ENCODE measurements around the gene NR2C2.

NR2C2 gene

DNA sequence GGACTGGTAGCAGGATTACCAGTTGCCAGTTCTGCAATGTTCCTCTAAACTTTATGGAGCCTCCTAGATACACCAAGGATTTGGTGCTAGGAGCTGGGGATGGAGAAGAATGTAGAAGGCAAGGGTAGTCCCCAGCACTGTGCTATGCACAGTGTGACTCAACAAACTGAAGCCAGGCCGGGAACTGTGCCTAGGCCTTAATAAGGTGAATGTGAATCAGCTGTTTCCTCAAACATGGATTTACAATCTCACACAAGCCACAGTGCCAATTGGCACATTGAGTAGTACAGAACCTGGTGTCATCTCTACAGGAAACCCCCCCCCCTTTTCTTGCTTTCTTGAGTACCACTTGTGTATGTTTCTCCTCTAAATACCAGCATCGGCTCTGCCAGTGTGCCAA lies 85.3 kb downstream of the NR2C2 start:
- no peak for DNase-seq

DNA sequence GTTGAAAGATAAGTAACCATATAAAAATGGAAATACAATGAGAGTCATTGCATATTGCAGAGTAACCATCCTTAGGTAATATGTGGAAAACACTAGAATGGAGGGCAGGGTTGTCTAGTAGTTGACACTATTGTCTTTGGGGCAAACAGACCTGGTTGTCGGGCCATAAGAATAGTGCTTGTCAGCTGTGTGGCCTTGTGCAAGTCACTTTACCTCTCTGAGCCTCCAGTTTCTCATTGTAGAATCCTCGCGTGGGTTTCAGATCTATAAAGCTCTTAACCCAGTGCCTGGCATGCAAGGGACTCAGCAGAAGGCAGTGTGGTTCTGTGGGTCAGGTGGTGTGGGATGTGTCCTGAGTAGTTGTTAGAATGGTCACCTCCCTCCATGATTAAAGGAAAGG lies 85.7 kb downstream of the NR2C2 start:
- no peak for DNase-seq

DNA sequence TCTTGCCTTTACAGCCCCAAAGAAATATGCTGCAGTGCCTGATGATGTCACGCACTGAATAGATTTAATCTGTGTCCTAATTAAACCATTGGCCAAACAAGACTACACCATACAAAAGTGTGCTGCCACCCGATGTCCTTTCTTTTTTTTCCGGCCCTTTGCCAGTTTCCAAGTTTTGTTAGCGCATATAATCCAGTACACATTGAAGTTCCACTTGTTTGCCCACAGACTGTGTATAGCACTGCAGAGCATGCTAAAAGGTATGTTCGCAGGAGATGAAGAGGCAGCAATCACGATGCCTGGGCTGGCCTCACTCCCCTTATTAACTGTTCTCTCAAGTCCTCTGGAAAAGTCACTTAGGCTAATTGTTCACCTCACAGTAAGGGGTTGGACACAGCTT lies 90.9 kb downstream of the NR2C2 start:
- no peak for DNase-seq

DNA sequence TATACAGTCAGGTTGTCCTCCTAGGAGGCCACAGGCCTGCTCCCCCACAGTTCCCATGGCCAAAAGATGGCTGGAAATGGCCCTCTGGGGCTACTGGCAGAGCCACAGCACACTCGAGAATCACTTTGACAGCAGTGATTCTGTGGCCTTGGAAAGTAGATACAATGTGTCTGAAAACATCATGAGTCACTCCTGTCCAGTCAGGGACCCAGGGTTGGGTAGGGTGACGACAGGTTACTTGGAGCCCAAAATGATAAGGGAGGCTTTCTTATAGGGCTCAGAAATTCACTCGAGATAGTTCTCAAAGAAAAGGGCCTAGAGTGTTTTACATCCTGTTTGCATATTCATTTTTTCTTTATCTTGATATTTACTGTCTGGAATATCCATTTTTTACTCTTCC lies 93.5 kb downstream of the NR2C2 start:
- DNase-seq: no peak

DNA sequence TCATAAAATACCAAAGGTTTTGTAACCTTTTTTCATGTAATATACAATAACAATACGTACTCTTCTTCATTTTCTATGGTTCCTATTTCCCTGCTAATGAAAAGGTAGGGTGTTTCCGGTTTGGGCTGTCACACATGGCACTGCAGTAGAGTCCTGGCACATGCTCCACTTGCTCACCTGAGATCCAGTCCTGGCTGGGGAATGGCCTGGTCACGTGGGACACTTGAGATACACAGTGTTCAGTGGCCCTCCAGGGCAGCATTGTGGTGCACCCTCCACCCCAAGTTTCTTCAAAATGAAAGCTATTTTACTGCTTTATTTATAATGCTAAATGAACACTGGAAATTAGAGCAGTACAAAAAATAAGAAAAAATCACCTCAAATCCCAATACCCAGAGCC lies 94.6 kb downstream of the NR2C2 start:
- no peak for DNase-seq

DNA sequence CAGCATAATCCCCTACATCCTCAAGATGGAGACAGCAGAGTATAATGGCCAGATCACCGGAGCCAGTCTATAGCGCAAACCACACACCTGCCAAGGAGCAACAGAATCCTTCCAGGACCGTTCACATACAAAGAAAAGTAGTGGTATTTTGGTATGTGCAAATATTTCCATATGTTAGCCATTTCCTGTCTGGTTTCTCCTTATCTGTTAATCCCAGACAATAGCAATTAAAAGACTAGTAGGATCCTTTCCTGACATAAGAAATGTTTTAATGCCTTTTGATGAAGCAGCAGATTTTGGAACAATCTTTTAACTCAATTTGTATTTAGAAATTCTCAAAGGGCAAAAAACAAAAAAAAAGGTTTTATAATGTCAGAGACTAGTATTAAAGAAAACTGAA lies 95.6 kb downstream of the NR2C2 start:
- DNase-seq: no peak

DNA sequence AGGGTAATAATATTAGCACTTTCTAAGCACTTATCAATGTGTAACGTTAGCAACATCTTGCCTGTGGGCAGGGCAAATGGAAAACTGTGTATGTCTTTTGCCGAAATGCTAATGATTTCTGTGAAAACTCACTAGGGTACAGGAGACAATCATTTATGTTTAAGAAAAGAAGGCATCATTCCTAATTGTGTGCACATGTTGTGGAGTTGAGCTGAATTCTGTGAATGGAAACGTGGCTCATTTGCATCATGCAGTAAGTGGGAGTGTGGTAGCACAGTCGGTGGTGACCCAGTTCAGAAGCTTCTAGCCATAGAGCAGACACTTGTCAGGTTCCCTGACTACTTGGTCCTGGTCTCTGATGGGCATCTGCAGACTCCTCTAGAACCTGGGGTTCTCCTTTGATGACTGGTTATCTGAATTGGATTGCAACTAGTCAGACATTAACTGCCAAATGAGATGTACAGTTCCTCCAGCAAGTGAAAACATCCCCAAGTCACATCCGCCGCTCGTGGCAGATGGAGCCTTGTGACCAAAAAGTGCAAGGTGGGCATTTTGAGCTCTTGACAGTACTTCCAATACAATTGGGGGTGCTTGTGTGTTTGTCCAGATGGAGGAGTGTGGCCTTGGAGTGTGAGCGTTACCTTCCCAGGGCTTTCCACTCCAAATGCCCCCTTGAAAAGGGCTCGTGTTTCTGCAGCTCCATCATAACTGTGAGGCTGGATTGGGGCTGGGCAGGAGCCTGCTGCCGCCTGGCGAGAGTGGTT lies 96.2 kb downstream of the NR2C2 start:
- no peak for DNase-seq

DNA sequence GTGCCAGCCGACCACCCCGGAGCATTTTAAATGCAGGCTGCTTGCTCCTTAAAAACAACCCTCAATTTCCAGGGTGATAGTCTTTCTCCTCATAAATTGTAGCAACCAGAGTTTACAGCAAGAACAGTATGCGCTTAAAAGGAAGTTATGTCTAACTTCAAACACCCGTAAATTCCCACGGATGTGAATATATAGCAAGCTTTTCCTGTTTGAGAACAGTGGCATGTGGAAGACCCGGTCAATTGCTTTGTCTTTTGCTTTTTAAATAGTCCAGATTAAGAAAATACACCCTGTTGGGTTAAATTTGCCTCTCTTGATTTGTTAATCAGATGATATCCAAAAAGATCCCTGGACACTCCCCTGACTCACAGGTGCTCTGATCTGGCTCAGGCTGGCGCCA lies 96.9 kb downstream of the NR2C2 start:
- DNase-seq: no peak

DNA sequence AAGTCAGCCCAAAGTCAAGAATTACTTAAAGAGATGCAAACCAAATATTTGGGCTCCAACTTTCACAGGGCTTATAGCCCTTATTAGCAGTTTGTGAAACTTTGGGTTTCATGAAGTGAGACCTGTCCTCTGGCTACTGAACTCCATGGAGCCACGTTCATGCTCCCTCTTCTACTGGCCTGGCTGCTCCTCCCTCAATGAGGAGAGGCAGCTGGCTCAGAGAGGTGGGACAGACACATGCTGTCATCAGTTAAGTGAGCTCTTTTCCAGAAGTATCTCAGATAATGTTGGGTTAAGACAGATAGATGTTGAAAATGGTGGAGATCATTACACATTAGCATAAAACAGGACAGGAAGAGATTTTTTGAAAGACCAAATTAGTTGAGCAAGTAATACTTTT lies 98.3 kb downstream of the NR2C2 start:
- DNase-seq: no peak

DNA sequence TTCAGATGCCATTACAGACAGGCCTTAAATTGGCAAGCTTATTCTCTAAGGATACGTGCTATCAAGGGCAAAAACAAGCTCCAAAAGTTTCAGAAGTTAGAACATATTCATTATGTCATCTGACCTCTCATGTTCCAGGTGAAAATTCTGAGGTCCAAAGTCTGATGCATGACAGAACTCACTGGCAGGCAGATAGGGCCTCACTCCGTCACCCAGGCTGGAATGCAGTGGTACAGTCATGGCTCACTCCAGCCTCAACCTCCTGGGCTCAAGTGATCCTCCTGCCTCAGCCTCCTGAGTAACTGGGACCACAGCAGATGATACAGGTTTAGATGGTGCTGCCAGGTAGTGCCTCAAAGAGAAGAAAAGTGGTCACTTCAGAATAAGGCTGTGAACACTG lies 102.2 kb downstream of the NR2C2 start:
- DNase-seq: no peak

DNA sequence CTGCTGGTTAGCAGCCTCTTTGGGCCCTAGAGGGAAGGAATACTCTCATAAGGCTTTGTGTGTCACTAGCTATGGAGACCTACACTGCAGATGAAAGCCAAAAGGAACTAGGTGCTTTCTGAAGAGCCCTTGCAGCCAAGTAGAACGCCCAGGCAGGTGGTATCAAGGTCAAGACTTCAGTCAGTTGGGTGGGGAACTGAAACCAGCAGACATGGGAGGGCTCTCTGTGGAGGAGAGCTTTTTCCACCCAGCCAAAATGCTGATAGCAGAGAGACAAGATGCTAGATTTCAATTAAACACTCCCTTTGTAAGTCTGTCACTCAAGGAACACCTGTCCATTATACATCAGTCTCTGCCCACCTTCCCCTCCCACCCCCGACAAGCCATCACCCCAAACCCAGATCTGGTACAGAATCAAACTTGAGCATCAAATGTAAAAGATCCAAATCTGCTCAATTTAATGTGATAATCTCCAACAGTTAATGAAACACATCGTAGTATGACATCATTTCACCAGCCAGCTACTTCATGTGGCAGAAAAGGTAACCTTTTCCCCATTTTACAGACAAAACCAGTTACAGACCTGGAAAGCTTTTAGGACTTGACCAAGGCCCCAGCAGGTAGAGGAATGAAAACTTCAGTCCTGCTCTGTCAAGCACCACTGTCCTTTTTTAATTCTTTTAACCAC lies 103.2 kb downstream of the NR2C2 start:
- DNase-seq: no peak

DNA sequence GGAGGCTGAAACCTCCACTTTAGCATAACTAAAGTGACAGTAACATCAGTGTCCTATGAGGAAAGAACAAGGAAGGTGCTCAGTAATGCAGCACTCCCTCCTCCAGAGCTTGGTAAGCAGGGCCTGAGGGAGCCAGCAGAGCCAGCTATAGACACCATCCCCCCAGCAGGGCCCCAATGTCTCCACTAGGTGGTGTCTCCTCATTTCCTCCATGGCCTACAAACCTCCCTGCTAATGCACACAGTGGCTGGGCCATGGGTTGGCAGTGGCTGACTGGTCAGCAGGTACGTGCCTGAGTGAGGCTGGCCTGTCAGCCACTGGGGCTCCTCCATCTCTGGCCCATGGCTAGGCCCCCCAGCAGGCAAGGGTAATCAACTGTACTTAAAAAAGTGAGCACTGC lies 104.1 kb downstream of the NR2C2 start:
- DNase-seq: peak in 1 of 4 experiments; percentile 20

DNA sequence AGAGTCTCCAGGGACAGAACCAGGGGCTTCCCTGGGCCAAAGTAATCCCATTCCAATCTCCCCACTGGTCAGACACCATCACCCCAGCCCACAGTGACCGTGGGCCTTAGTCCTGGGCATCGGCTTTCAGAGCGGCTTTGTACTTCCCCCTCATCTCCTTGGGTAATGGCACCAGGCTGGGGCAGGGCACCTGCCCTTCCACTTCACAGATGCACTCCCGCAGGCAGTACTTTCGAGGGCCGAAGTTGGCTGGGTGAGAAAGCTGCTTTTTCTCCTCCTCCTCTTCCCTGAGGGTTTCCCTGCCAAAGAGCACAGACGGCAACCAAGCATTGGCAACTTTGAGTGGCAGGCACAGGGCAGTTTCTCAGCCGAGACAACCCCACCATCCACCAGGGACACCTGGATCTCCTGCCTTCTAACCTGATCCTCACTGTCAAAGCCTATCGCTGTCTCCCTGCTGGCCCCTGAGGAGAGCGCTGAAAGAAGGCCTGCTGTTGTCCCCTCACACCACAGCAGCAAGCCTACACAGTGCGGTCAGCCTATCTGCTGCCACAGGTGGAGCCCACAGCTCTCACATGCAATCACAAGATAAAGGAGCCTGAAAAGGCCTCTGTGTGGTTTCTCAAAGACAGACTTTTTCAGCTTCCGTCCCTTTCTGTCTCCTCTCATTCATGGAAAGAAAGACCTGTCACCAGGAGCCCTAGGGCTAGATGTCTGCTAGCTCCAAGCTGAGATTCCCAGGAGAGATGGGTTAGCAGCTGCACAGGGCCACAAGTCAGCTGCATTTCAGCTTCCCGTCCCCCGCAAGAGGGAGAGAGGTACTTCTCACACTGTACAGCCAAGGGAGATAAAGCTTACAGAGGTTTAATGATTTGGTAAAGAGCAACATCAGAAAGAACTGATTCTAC lies 105.2 kb downstream of the NR2C2 start:
- DNase-seq: no peak

DNA sequence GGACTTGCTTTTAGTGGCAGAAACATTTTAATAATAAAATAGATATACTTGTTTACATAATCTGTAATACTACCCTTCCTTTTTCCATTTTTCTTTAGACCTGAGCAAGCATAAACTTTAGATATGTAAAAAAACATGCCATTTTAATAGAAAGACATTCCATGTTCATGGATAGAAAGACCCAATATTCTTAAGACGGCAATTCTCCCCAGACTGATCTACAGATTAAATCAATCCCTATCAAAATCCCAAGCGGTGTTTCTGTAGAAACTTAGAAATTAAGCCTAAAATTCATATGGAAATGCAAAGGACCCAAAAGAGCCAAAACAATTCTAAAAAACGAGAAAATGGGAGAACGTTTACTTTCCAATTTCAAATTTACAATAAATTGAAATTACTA lies 106.2 kb downstream of the NR2C2 start:
- DNase-seq: no peak

DNA sequence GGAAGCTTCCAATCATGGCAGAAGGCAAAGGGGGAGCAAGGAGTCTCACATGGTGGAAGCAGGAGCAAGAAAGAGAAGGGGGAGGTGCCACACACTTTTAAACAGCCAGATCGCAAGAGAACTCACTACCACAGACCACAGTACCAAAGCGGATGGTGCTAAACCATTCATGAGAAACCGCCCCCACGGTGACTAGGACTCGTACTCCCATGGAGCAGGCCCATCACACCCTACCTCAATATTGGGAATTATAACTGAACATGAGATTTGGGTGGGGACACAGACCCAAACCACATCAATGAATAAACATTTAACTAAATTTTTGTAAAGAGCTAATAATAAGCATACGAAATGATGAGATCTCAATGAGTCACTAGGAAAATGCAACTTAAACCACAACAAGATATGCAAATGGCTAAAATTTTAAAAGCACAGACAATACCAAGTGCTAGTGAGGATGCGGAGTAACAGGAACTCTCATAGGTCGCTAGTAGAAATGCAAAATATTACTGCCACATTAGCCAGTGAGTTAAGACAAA lies 107.7 kb downstream of the NR2C2 start:
- no peak for DNase-seq

DNA sequence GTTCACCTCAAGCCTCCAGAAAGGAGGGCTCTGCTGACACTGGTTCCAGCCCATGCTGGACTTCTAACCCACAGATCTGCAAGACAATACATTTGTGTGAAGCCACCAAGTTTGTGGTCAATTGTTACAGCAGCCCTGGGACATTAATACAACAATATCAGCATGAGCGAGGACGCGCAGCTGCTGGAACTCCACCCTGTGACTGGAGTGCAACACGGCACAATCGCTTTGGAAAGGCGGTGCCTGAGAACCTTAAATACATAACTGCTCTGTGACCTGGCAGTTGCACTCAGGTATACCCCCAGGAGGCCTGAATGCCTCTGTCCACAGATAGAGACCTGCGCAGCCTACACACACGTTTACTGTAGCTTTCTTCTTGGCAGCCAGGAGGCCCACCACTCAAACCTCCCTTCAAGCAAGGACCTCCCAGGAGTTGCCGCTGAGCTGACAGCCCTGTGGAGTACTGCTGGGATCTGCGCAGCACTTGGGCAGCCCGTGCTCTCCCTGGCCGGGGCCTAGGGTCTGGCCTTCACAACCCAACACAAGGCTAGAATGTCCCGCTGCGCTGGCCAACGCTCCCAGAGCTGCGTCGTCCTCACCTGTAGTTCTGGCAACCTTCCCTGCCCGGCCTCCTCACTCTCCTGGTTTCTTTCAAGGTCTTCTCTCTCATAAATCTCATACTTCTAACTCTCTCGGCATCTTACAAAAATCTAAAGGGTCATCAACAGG lies 109.5 kb downstream of the NR2C2 start:
- no peak for DNase-seq

DNA sequence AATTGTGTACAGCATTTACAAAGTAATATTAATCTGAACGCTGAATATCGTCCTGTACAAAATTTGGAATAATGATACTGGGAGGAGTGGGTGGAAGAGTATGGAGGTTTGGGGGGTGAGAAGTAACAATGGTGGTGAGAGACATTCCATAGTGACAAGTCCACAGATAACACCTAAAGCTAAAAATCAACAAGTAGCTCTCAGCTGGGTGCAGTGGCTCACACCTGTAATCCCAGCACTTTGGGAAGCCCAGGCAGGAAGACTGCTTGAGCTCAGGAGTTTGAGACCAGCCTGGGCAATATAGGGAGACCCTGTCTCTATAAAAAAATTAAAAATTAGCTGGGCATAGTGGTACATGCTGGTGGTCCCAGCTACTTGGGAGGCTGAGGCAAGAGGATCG lies 112.6 kb downstream of the NR2C2 start:
- no peak for DNase-seq

DNA sequence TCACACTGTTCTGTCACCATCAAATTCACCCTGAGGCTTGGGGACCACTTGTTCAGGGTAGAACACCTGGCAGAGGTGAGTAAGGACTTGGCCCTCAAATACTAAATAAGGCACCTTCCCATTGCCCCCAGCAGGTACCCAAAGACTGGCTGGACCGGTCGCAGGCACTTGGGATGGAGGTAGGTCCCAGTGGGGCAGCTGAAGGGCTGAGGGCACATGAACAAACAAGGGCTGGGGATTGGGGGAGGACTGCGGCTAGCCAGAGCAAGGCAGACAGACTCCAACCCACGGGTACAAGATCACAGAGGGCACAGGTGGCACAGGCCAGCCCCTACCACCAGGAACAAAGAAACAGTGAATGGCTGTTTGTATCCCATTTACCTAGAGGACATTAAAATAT lies 115.9 kb downstream of the NR2C2 start:
- no peak for DNase-seq

DNA sequence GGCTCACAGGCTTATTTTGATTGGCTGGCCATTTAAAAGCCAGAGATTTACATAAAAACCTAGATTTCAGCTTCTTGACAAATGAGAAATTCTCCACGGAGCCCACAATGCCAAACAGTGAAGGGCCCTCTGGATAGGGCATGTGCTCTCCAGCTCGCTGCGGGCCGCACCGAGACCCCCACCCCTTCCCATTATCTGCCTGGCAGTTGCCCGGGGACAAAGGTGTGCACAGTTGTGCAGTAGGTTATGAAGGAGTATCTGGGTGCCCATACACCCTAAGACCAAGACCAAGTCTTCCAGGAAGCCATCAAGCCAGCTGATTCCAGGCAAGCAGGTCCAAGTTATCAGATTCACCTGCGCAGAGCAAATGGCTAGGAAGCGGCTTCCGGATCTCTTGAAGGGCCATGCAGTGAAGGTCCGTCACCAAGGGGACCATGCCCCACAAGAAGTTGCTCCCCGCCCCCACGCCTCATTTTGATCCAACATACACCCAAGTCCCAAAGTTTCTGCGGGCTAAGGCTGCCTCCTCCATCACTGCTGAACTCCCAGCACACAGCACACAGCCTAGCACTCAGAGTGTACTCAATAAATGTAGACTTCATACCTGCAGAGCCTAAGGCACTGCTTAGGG lies 116.4 kb downstream of the NR2C2 start:
- DNase-seq: no peak

DNA sequence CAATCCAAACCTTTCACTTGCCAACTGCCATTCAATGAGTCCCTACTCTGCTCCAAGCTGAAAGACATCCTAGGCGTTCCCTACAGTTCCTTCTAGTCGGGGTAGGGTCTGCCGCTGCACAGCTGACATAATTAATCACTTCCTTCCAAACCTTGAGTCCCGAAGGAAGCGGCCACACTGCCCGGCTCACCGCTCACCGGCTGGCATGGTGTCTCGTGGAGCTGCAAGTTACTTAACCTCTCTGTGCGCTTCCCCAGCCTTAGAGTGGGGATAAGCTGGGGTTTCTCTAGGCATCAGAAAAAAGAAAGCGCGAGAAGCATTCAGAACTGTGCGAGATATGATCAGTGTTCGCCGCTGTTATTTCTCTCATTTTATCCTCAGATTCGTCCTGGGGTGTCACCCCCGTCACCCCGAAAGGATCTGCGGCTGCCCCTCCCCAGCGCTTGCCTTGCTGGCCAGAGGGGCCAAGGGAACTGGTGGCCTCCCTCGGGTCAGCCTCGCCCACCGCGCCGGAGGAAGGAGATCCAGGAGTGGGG lies 117.0 kb downstream of the NR2C2 start:
- no peak for DNase-seq

DNA sequence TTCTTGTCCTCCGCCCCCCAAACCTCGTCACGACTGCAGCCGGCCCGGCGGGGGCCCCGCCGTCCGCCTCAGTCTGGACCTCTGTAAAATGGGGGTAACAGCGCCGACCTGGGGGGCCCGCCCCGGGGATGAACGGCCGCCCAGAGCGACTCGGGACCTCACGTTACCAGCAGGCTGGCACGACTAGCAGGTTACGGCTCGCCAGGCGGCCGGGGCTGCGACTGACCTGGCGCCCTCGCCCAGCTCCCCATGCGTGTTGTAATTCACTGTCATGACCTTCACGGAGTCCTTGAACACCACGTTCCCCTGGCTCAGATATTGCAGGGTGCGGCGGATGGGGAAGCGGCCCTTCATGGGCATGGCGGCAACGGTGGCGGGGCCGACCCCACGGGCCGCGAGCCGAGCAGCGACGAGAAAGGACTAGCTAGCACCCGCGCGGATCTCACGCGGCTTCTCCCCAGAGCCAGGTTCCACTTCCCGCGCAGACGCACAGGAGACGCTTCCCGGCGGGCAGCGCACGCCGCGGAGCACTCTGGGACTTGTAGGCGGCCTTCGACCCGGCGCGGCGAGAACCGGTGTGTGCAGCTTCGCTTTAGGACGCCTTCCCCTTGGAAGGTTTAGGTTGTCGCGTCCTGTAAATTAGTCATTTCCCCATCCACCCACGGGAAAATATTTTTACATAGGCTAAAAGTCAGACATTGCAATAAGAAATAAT lies 117.6 kb downstream of the NR2C2 start, which contains the start of gene MRPS25:
Gene MRPS25, minus strand, starts transcription at position 481 of the 715 bp plus-strand sequence. Its CDS starts 121 bp downstream, at position 360.
- DNase-seq: peak; percentile 59 to 85 (median 71)

Measured in activated naive CD4-positive, alpha-beta T cell (primary cell).